ENCODE data around the gene TSPAN18. TPM values are rescaled to one million over a fixed set of nuclear protein-coding genes. Genes with fewer than 3 reads are reported as not detected.

The TSPAN18 gene
- total RNA-seq, 1 donor from 2014 or later: 12.8 TPM

DNA sequence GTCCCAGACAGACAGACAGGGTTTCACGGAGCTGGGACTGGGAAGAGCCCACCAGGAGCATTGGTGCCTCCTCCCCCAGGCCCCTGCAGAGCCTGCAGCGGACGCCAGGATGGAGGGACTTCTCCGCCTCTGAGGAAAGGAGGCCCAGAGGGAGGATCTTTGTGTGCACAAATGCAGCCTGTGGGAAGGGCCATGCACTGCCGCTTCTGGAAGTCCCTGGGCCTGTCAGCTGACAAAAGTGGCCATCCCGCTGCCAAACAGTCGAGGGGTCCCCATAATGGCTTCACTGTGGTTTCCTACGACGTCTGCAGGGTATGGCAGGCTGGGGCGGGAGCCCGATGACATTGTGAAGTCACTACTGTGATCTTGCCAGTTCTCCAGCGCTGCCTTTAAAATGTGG, 150.1 kb downstream of the TSPAN18 start:
- Histone ChIP-seq H3K4me3 (no peak overlapping the region), H3K27me3 (no peaks in the 10 kb centered on the region), H3K4me1 (no peaks in the 10 kb centered on the region), H3K27ac (no peak overlapping the region), H3K9me3 (no peaks in the 10 kb centered on the region), H3K36me3 (no peaks in the 10 kb centered on the region)
- TF ChIP-seq POLR2AphosphoS5 (IDR thresholded peaks at IDR 0.05; ENCODE audit: insufficient read depth in 1 of 2, low read depth in 1 of 2): no peak
- TF ChIP-seq, protein P1, sequence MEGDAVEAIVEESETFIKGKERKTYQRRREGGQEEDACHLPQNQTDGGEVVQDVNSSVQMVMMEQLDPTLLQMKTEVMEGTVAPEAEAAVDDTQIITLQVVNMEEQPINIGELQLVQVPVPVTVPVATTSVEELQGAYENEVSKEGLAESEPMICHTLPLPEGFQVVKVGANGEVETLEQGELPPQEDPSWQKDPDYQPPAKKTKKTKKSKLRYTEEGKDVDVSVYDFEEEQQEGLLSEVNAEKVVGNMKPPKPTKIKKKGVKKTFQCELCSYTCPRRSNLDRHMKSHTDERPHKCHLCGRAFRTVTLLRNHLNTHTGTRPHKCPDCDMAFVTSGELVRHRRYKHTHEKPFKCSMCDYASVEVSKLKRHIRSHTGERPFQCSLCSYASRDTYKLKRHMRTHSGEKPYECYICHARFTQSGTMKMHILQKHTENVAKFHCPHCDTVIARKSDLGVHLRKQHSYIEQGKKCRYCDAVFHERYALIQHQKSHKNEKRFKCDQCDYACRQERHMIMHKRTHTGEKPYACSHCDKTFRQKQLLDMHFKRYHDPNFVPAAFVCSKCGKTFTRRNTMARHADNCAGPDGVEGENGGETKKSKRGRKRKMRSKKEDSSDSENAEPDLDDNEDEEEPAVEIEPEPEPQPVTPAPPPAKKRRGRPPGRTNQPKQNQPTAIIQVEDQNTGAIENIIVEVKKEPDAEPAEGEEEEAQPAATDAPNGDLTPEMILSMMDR (IDR thresholded peaks at IDR 0.05): no peak
- TF ChIP-seq POLR2A (IDR thresholded peaks at IDR 0.05): no peak
- no peak for DNase-seq (ENCODE audit: extremely low spot score in 2 of 2)
- intact Hi-C loops (cut with DNase I): no loop called here

DNA sequence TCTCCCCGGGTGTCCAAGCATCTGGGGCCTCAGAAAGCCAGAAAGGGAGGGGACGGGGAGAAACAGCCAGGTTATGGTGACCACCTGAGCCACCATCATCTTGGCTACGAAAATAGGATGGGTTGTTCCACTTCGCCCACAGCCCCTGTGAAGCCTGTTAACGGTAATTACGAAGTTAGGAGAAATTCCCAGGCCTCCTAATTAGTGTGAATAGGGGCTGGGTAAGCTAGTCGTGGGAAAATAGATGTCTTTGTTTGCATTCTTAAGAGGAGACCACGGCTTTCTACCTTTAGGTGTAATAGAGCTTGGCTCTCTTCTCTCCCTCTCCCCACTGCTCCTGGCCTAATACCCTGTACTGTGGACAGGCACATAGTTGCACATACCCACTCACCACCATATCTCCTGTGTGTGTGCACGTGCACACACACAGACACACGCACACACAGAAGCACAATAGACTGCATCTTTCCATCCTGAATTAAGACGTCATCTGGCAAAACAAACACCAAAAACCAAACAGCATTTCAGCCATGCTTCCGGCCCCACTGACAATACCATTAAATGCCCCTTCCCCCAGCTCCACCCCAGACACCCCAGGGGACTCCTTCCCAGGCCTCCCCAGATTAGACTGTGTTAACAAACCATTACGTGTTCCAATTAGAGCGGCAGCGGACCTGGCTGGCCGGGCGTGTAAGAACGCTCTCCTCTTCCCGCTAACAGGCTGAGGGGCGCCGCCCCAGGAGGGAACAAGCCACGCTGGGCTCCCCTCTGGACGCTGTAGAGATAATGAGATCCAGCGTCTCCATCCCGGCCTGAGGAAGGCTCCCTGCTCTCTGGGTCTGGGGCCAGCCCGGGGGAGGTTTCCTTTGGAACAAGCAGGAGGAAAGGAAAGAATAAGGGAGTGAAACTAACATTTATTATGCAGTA, 151.1 kb downstream of the TSPAN18 start:
- Histone ChIP-seq H3K9me3 (no peaks in the 10 kb centered on the region), H3K36me3 (no peaks in the 10 kb centered on the region), H3K4me1 (no peaks in the 10 kb centered on the region), H3K4me3 (peak overlapping the region in 1 of 2 donors; percentile 23), H3K27ac (no peak overlapping the region), H3K27me3 (no peaks in the 10 kb centered on the region)
- intact Hi-C loops (cut with DNase I): no loop called here
- no peak for DNase-seq (ENCODE audit: extremely low spot score in 2 of 2)
- TF ChIP-seq POLR2A (IDR thresholded peaks at IDR 0.05): no peak
- TF ChIP-seq, protein P1 (IDR thresholded peaks at IDR 0.05): no peak
- TF ChIP-seq POLR2AphosphoS5 (IDR thresholded peaks at IDR 0.05; ENCODE audit: insufficient read depth in 1 of 2, low read depth in 1 of 2): no peak

DNA sequence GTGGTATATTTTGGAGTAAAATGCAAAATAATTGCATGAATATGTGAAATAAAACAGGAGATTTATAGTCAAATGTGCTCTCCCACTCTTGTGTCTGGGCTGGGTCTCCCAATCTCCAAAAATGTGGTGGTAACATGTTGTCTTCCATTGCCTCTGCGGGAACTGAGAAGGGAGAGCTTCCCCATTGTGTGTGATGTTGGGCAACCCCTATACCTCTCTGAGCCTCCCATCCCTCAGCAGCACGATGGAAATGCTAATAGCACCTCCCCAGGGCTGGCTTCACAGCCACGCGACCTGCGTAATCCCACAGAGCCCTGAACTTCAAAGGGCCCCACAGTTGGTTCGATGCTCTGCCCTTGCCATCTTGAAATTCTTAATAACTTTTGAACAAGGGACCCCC, 151.9 kb downstream of the TSPAN18 start:
- no peak for DNase-seq (ENCODE audit: extremely low spot score in 2 of 2)
- H3K9me3 ChIP-seq: no peaks in the 10 kb centered on the region
- no peaks in the 10 kb centered on the region for H3K4me1 ChIP-seq
- no peak overlapping the region for H3K4me3 ChIP-seq
- no peak overlapping the region for H3K27ac ChIP-seq
- no peaks in the 10 kb centered on the region for H3K36me3 ChIP-seq
- intact Hi-C loops (cut with DNase I): no loop called here
- H3K27me3 ChIP-seq: no peaks in the 10 kb centered on the region
- TF ChIP-seq POLR2A (IDR thresholded peaks at IDR 0.05): no peak

DNA sequence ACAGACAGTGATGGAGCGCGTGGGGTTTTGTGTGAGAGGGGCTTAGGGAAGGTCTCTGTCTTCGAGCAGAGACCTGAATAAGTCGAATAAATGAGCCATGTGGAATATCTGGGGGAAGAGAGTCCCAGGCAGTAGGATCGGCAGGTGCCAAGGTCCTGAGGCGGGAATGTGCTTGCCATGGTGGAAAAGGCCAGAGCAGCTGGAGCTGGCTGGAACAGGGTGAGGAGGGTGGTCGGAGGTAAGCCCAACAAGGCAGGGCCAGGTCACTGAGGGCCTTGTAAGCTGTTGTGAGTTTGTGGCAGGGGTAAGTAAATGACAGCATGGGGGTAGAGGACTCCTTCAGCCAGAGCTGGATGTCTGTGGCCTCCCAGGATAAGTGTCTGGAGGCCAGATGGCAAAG, 152.7 kb downstream of the TSPAN18 start:
- Histone ChIP-seq H3K4me3 (no peak overlapping the region), H3K4me1 (no peaks in the 10 kb centered on the region), H3K9me3 (no peaks in the 10 kb centered on the region), H3K36me3 (no peaks in the 10 kb centered on the region), H3K27ac (no peak overlapping the region), H3K27me3 (no peaks in the 10 kb centered on the region)
- DNase-seq (ENCODE audit: extremely low spot score in 2 of 2): no peak
- intact Hi-C loops (cut with DNase I): no loop called here
- TF ChIP-seq POLR2A (IDR thresholded peaks at IDR 0.05) (no peak), POLR2AphosphoS5 (IDR thresholded peaks at IDR 0.05; ENCODE audit: insufficient read depth in 1 of 2, low read depth in 1 of 2) (no peak)
- TF ChIP-seq, protein P1 (IDR thresholded peaks at IDR 0.05): no peak

DNA sequence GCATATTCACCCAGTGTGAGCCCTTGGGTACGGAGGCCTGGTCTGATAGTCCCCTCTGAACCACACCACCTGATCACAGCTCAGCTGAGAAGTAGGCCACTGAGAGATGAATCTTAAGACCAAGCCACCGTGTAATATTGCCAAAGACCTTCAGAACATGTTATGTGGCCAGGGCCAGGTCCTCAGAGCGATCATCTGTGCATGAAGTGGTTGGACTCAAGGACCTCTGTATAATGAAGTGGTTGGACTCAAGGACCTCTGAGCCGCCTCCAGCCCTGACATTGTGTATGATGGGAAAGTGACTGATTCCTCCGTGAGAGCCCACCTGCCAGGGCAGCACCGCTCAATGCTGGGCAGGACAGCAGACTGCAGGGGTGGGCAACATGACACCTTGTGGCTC, 153.7 kb downstream of the TSPAN18 start:
- intact Hi-C loops (cut with DNase I): no loop called here
- Histone ChIP-seq H3K36me3 (no peaks in the 10 kb centered on the region), H3K27ac (no peak overlapping the region), H3K27me3 (no peaks in the 10 kb centered on the region), H3K4me1 (peaks cover 2% of the 10 kb centered on the region), H3K9me3 (no peaks in the 10 kb centered on the region), H3K4me3 (no peak overlapping the region)
- DNase-seq (ENCODE audit: extremely low spot score in 2 of 2): no peak
- TF ChIP-seq, protein P1 (IDR thresholded peaks at IDR 0.05): no peak
- TF ChIP-seq POLR2AphosphoS5 (IDR thresholded peaks at IDR 0.05; ENCODE audit: insufficient read depth in 1 of 2, low read depth in 1 of 2): no peak
- no peak for TF ChIP-seq POLR2A (IDR thresholded peaks at IDR 0.05)

All from vagina (tissue), 2 donors.